ENCODE data around the gene AKR1C2. TPM values are rescaled to one million over a fixed set of nuclear protein-coding genes. Genes with fewer than 3 reads are reported as not detected.

AKR1C2 gene
- total RNA-seq, 4 donors from 2014 or later, result 51.7 to 269 (median 192) TPM

DNA sequence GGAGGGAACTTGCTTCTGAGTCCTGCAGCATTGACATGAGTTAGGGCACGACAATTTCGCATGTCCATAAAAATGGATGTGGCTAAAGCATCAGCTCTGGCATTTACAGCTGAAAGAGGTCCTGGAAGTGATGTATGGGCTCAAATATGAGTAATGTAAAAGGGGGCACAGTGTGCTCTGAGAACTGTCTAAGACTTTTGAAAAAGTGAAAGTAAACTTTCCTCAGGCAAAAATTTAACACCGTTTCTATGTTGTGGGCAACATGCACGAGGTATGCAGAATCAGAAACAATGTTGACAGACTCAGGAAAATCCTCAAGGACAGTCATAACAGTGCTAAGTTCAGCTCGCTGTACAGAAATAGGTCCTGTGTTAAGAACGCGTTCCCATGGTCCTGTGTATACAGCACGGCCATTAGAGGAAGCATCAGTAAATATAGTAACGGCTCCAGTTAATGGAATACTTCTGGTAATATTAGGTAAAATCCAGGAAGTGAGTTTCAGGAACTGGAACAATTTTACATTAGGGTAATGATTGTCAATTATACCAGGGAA, 37.9 kb upstream of the AKR1C2 start:
- TF ChIP-seq, protein P1, sequence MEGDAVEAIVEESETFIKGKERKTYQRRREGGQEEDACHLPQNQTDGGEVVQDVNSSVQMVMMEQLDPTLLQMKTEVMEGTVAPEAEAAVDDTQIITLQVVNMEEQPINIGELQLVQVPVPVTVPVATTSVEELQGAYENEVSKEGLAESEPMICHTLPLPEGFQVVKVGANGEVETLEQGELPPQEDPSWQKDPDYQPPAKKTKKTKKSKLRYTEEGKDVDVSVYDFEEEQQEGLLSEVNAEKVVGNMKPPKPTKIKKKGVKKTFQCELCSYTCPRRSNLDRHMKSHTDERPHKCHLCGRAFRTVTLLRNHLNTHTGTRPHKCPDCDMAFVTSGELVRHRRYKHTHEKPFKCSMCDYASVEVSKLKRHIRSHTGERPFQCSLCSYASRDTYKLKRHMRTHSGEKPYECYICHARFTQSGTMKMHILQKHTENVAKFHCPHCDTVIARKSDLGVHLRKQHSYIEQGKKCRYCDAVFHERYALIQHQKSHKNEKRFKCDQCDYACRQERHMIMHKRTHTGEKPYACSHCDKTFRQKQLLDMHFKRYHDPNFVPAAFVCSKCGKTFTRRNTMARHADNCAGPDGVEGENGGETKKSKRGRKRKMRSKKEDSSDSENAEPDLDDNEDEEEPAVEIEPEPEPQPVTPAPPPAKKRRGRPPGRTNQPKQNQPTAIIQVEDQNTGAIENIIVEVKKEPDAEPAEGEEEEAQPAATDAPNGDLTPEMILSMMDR (IDR thresholded peaks at IDR 0.05), result no peak
- ATAC-seq (ENCODE audit: low FRiP score) (no peak), DNase-seq (ENCODE audit: low spot score) (no peak)

DNA sequence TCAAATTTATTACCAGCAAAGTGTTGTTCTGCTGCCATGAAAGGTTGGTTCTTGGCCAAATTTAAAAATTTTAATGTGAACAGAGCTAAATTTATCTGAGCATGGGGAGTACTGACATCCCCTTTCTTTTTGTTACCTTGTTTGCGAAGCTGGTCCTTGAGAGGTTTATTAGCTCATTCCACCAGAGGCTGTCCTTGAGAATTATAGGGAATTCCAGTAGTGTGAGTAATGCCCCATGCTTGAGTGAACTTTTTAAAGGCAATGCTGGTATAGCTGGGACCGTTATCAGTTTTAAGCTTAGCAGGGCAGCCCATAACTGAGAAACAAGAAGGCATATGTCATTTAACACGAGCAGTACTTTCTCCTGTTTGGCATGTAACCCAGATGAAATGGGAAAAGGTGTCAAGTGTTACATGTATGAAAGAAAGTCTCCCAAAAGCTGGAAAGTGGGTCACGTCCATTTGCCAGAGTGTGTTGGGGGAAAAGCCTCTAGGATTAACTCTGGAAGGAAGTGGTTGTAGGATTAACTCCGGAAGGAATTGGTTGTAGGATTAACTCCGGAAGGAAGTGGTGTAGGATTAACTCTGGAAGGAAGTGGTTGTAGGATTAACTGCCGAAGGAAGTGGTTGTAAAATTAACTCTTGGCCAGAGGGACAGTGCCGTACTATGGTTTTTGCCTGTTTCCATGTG, 37.3 kb upstream of the AKR1C2 start:
- TF ChIP-seq, protein P1 (IDR thresholded peaks at IDR 0.05), result no peak
- ATAC-seq (ENCODE audit: low FRiP score), result no peak
- no peak for DNase-seq (ENCODE audit: low spot score)

DNA sequence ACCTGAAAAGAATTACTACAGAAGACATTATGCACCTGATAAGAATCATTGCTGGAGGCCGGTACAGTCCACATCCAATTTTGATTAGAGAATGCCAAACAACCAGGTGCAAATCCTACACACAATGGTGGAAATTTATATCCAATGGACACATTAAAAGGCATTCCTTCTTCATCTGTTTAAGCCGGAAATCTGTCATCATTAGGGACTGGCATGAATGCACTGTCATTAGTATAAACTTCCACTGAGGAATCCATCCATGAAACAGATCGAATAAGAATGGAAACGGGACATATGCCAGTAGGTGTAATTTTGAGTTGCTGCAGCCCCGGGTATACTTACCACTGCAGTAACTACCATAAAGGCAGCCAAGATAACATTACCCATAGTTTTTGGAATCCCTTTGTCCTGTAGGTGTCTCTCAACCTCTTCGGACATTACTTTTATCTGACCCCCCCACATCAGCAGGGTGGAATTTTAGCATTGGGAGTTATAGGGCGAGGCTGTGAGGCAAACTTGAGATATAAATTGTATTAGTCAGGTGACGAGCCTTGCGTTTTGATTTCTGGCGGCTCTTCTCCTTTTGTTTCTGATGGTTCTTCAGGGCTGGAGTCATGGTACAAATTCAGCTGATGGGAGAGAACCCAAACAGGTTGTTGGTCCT, 36.5 kb upstream of the AKR1C2 start:
- ATAC-seq (ENCODE audit: low FRiP score) (no peak), DNase-seq (ENCODE audit: low spot score) (no peak)
- TF ChIP-seq, protein P1 (IDR thresholded peaks at IDR 0.05), result no peak

DNA sequence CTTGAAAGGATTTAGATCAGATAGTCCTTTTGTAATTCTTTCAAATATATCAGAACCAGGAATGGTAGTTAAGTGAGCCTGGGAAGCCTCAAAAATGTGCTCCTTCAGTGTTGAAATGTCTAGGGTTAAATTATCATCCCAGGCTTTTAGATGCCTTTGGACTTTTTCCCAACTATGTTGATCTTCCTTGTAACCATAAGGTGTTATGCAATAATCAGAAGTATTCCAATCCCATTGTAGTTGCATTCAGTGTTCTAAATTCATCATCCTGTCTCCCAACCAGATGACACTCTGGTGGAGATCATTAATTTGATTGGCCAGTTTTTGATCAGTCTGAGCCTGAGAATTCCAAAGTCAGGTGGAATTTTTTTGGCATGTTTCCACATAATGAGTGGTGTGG, 35.1 kb upstream of the AKR1C2 start:
- TF ChIP-seq, protein P1 (IDR thresholded peaks at IDR 0.05), result no peak
- ATAC-seq (ENCODE audit: low FRiP score), result no peak
- no peak for DNase-seq (ENCODE audit: low spot score)

DNA sequence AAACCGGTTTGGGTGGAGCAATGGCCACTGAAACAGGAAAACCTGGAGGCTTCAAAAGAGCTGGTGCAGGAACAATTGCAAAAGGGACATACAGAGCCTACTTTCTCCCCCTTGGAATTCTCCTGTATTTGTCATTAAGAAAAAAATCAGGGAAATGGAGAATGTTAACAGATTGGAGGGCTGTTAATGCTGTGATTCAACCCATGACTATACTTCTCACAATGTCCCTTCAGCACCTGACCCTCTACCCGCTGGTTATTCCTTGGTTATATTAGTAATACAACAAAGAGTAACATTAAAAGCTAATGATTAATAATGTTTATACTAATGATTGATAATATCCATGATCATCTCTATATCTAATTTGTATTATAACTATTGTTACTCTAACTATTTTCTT, 34.4 kb upstream of the AKR1C2 start:
- TF ChIP-seq, protein P1 (IDR thresholded peaks at IDR 0.05), result no peak
- ATAC-seq (ENCODE audit: low FRiP score) (no peak), DNase-seq (ENCODE audit: low spot score) (no peak)

DNA sequence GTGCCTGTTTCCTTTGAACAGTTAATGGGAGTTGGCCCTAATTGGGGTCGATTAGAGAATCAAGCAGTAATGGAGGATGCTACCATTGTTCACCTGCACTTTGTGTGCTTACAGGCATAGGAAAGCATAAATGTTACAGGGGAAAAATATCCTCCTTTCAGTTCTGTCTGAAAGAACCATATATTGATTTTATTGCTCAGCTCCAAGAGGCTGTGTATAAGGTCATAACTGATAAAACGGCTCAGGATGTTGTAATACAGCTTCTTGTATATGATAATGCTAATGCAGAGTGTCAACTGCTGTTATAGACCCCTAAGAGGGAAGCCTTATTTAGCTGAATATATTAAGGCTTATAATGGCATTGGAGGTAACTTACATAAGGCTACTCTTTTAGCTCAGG, 32.9 kb upstream of the AKR1C2 start:
- ATAC-seq (ENCODE audit: low FRiP score) (no peak), DNase-seq (ENCODE audit: low spot score) (no peak)
- TF ChIP-seq, protein P1 (IDR thresholded peaks at IDR 0.05), result no peak

Data from omental fat pad (tissue), 4 donors.